H1 (cell line): ENCODE data around the gene WWC1. TPM values are rescaled to one million over a fixed set of nuclear protein-coding genes. Genes with fewer than 3 reads are reported as not detected.

Experiments
- CTCF ChIA-PET: fragments of 300-600 bp; sonication (Branson Sonifier 250); formaldehyde crosslinking; loops from one replicate; lab custom pipeline; 2021; ENCODE audit not compliant: partially characterized antibody; lab: Charles Lee
- POLR2A ChIA-PET: fragments of 300-600 bp; sonication (Branson Sonifier 250); formaldehyde crosslinking; loops from one replicate; lab custom pipeline; 2021; ENCODE audit warnings: inconsistent platforms; ENCODE audit not compliant: partially characterized antibody; lab: Charles Lee
- DNase-seq, 2 experiments: peaks; one replicate each; pipeline versions ENCODE4 v3.0.0 to v3.0.0-alpha.2; 2010 to 2022; ENCODE audit warnings: low spot score in 2 of 2, low read depth in 1 of 2, mixed read lengths in 1 of 2
- FAIRE-seq: peaks from 2 replicates; lab custom pipeline; 2011; peaks lifted over from hg19 to GRCh38; lab: Jason Lieb, UNC
- H2AFZ ChIP-seq: 2 replicates; pipeline ENCODE4 v1.8.1; 2012; ENCODE audit warnings: low read length, inconsistent platforms
- H2AK5ac ChIP-seq: 2 replicates; pipeline ENCODE4 v1.6.1; 2013; ENCODE audit warnings: low read depth, low read length
- H2BK120ac ChIP-seq: replicated peaks from 2 replicates; pipeline ENCODE3; 2013; ENCODE audit warnings: low read depth, low read length, inconsistent platforms
- H2BK12ac ChIP-seq: 2 replicates; pipeline ENCODE4 v1.6.1; 2013; ENCODE audit warnings: low read depth, low read length
- H2BK15ac ChIP-seq: 2 replicates; pipeline ENCODE4 v1.6.1; 2013; ENCODE audit warnings: low read length
- H2BK20ac ChIP-seq: 2 replicates; pipeline ENCODE4 v1.6.1; 2013; ENCODE audit warnings: low read length
- H2BK5ac ChIP-seq: 2 replicates; pipeline ENCODE4 v1.6.1; 2013; ENCODE audit warnings: low read depth, low read length
- H3K14ac ChIP-seq: 2 replicates; pipeline ENCODE4 v1.6.1; 2013; ENCODE audit warnings: inconsistent platforms; ENCODE audit not compliant: insufficient read length
- H3K18ac ChIP-seq: 2 replicates; pipeline ENCODE4 v1.6.1; 2013; ENCODE audit warnings: low read length; ENCODE audit errors: extremely low read depth
- H3K23ac ChIP-seq: 2 replicates; pipeline ENCODE4 v1.6.1; 2013; ENCODE audit warnings: inconsistent platforms; ENCODE audit not compliant: insufficient read length
- H3K23me2 ChIP-seq: 2 replicates; pipeline ENCODE4 v1.6.1; 2013; ENCODE audit warnings: low read depth, low read length
- H3K27ac ChIP-seq: 2 replicates; pipeline ENCODE4 v1.6.1; 2011; ENCODE audit warnings: low read depth, low read length, inconsistent platforms
- H3K27me3 ChIP-seq, 4 experiments: replicated peaks in 1 of 4; 1 replicate in 1 of 4; 2 replicates in 3 of 4; pipeline versions ENCODE4 v1.6.1 to v1.8.1; 2011 to 2013; ENCODE audit warnings: low read length in 3 of 4, mild to moderate bottlenecking in 3 of 4, inconsistent platforms in 2 of 4, mixed read lengths in 2 of 4, moderate library complexity in 1 of 4; ENCODE audit not compliant: control insufficient read depth in 3 of 4, insufficient read depth in 3 of 4; ENCODE audit errors: extremely low read depth in 1 of 4
- H3K36me3 ChIP-seq, 4 experiments: 2 replicates each; pipeline versions ENCODE4 v1.6.1 to v1.8.1; 2011 to 2013; ENCODE audit warnings: mild to moderate bottlenecking in 4 of 4, low read length in 3 of 4, moderate library complexity in 2 of 4, control low read depth in 1 of 4, inconsistent platforms in 1 of 4; ENCODE audit not compliant: insufficient read depth in 4 of 4, control insufficient read depth in 2 of 4
- H3K4ac ChIP-seq: replicated peaks from 2 replicates; pipeline ENCODE3; 2013; ENCODE audit warnings: low read length, low read depth, mixed read lengths, inconsistent platforms; ENCODE audit not compliant: insufficient read length
- H3K4me1 ChIP-seq, 4 experiments: replicated peaks in 1 of 4; 1 replicate in 1 of 4; 2 replicates in 3 of 4; pipeline versions ENCODE4 v1.6.1 to v1.8.1; 2011 to 2013; ENCODE audit warnings: low read length in 3 of 4, inconsistent platforms in 2 of 4, mixed read lengths in 1 of 4; ENCODE audit not compliant: insufficient read depth in 4 of 4, control insufficient read depth in 3 of 4
- H3K4me2 ChIP-seq, 2 experiments: 2 replicates each; pipeline versions ENCODE4 v1.6.1 to v1.8.1; 2011 to 2013; ENCODE audit warnings: low read depth in 2 of 2, low read length in 2 of 2, control low read depth in 1 of 2, inconsistent platforms in 1 of 2, mild to moderate bottlenecking in 1 of 2; ENCODE audit not compliant: insufficient read depth in 1 of 2
- H3K4me3 ChIP-seq, 4 experiments: fragments of 200-600, 300-600 bp in 1 of 4; sonication (generic), shearing (Covaris generic), sonication (Bioruptor Twin) in 1 of 4; 2 replicates each; pipeline versions ENCODE4 v1.5.1 to v1.8.1; 2011 to 2016; ENCODE audit warnings: low read length in 4 of 4, low read depth in 3 of 4, control low read depth in 2 of 4, inconsistent platforms in 2 of 4, mild to moderate bottlenecking in 2 of 4, mixed read lengths in 1 of 4, moderate library complexity in 1 of 4; ENCODE audit not compliant: insufficient read depth in 2 of 4; ENCODE audit errors: extremely low read depth in 1 of 4
- H3K56ac ChIP-seq: replicated peaks from 2 replicates; pipeline ENCODE3; 2013; ENCODE audit warnings: low read depth, mild to moderate bottlenecking, mixed read lengths, low read length, inconsistent platforms; ENCODE audit not compliant: insufficient read length
- H3K79me1 ChIP-seq: 2 replicates; pipeline ENCODE4 v1.6.1; 2013; ENCODE audit warnings: low read depth, low read length, control low read depth
- H3K79me2 ChIP-seq, 2 experiments: 2 replicates each; pipeline versions ENCODE4 v1.6.1 to v1.8.1; 2012 to 2013; ENCODE audit warnings: low read length in 2 of 2, mild to moderate bottlenecking in 2 of 2, inconsistent platforms in 1 of 2; ENCODE audit not compliant: insufficient read depth in 2 of 2, control insufficient read depth in 1 of 2
- H3K9ac ChIP-seq, 4 experiments: replicated peaks in 1 of 4; 1 replicate in 1 of 4; 2 replicates in 3 of 4; pipeline versions ENCODE4 v1.6.1 to v1.8.1; 2011 to 2013; ENCODE audit warnings: low read depth in 3 of 4, low read length in 3 of 4, control low read depth in 2 of 4, mild to moderate bottlenecking in 2 of 4, moderate library complexity in 2 of 4, inconsistent platforms in 1 of 4; ENCODE audit errors: extremely low read depth in 1 of 4
- H3K9me3 ChIP-seq, 2 experiments: 2 replicates each; pipeline versions ENCODE4 v1.6.1 to v1.8.1; 2012 to 2013; ENCODE audit warnings: mild to moderate bottlenecking in 2 of 2, moderate library complexity in 2 of 2, control low read depth in 1 of 2, inconsistent platforms in 1 of 2, low read depth in 1 of 2, low read length in 1 of 2, mixed read lengths in 1 of 2; ENCODE audit not compliant: insufficient read depth in 2 of 2
- H4K20me1 ChIP-seq, 2 experiments: replicated peaks in 1 of 2; 2 replicates each; pipeline versions ENCODE3 to v1.8.1; 2011 to 2013; ENCODE audit warnings: inconsistent platforms in 2 of 2, low read length in 2 of 2, mild to moderate bottlenecking in 1 of 2; ENCODE audit not compliant: insufficient read depth in 2 of 2, control insufficient read depth in 1 of 2
- H4K5ac ChIP-seq: 2 replicates; pipeline ENCODE4 v1.6.1; 2013; ENCODE audit warnings: low read length, low read depth, mixed read lengths, inconsistent platforms; ENCODE audit not compliant: insufficient read length
- H4K8ac ChIP-seq: 2 replicates; pipeline ENCODE4 v1.8.0; 2013; ENCODE audit warnings: mild to moderate bottlenecking, moderate library complexity, low read length, inconsistent platforms; ENCODE audit not compliant: insufficient read depth; ENCODE audit errors: extremely low read depth
- H4K91ac ChIP-seq: replicated peaks from 2 replicates; pipeline ENCODE3; 2013; ENCODE audit warnings: low read length, mixed read lengths, inconsistent platforms; ENCODE audit not compliant: insufficient read length
- ASH2L ChIP-seq: fragments of 200-600, 300-600 bp; sonication (generic); IDR thresholded peaks from one replicate; pipeline ENCODE4 v1.7.1; 2017; ENCODE audit warnings: low read length
- CBX8 ChIP-seq: fragments of 300-800, 300-1000 bp; sonication (generic); IDR thresholded peaks from 2 replicates; pipeline ENCODE4 v1.7.1; 2016; ENCODE audit warnings: low read depth, low read length, borderline replicate concordance
- CREB1 ChIP-seq: IDR thresholded peaks from 2 replicates; pipeline ENCODE4 v1.6.1; 2012; ENCODE audit warnings: inconsistent platforms
- NANOG ChIP-seq: IDR thresholded peaks from 2 replicates; pipeline ENCODE4 v1.6.1; 2011; ENCODE audit warnings: low read length, low read depth, mild to moderate bottlenecking, inconsistent platforms; ENCODE audit not compliant: insufficient read depth, poor library complexity, severe bottlenecking
- RNF2 ChIP-seq: fragments of 200-900, 300-1000 bp; sonication (generic); IDR thresholded peaks from 2 replicates; pipeline ENCODE4 v1.7.1; 2016; ENCODE audit warnings: borderline replicate concordance, low read depth, mild to moderate bottlenecking, antibody characterized with exemption, low read length; ENCODE audit not compliant: poor library complexity, severe bottlenecking; ENCODE audit errors: missing control alignments
- SIRT6 ChIP-seq: IDR thresholded peaks from one replicate; pipeline ENCODE4 v1.7.1; 2012; ENCODE audit warnings: low read length, inconsistent platforms
- SP2 ChIP-seq: IDR thresholded peaks from 2 replicates; pipeline ENCODE4 v1.6.1; 2012; ENCODE audit warnings: mild to moderate bottlenecking, low read length, inconsistent platforms
- SRF ChIP-seq: IDR thresholded peaks from 2 replicates; pipeline ENCODE4 v1.6.1; 2011; ENCODE audit warnings: mild to moderate bottlenecking, low read depth, low read length, moderate library complexity
- TAF7 ChIP-seq: optimal IDR thresholded peaks from 2 replicates; pipeline ENCODE3; 2011; ENCODE audit warnings: low read depth, mild to moderate bottlenecking, inconsistent platforms, low read length, moderate library complexity, borderline replicate concordance
- TCF12 ChIP-seq: IDR thresholded peaks from 2 replicates; pipeline ENCODE4 v1.6.1; 2011; ENCODE audit warnings: low read depth, mild to moderate bottlenecking, low read length
- USF2 ChIP-seq: IDR thresholded peaks from 2 replicates; pipeline ENCODE4 v1.6.1; 2011; ENCODE audit warnings: low read length, improper control_type of control experiment
- WGBS, 2 experiments: shearing (Covaris generic) in 1 of 2; methylation state at CpG; one replicate each; pipeline versions ENCODE4 v1.1.6 to v1.1.7; 2013 to 2015; ENCODE audit warnings: low lambda C conversion rate in 2 of 2, mixed read lengths in 2 of 2, inconsistent platforms in 1 of 2, low coverage in 1 of 2, missing lambda C conversion rate in 1 of 2; ENCODE audit not compliant: insufficient replicate concordance in 2 of 2, insufficient coverage in 1 of 2, insufficient read length in 1 of 2; ENCODE audit errors: extremely low coverage in 1 of 2, missing lambda C conversion rate in 1 of 2; 5-methylcytosine and 5-hydroxymethylcytosine counted together
- polyA plus RNA-seq, 7 experiments: library from polyadenylated mRNA; depleted of rRNA in 3 of 7; stranded (reverse) in 5 of 7; unstranded in 2 of 7; fragments of >200 nt in 5 of 7; fragments of 200-250 nt in 2 of 7; gene quantifications; 1 replicate in 5 of 7; 2 replicates in 1 of 7; 4 replicates in 1 of 7; pipeline versions ENCODE4 v1.2.1 to v1.2.3, GENCODE V29; 2011 to 2013; ENCODE audit warnings: missing spikeins in 2 of 7, mixed read lengths in 2 of 7
- total RNA-seq: library from RNA; stranded (reverse); fragmentation: NEBNext Ultra II Directional; extraction: Animal tissue kit (Norgen Biotek cat#: 25700); gene quantifications from 2 replicates; pipeline ENCODE4 v1.2.1, GENCODE V29; 2021

The WWC1 gene
- total and polyA plus RNA-seq, 2 of the 8 experiments (the other 6 are each of a cell fraction or from before 2014, with no cell fraction given) = 16.4 to 41.1 TPM

GRCh38 chr5:168362097-168362885 is 70.8 kb downstream of the WWC1 start:
- H2BK120ac ChIP-seq = no peak overlapping the region
- ChIA-PET POLR2A (no interaction called here), CTCF (interaction anchor here (0.5 to 6.6 kb wide), 3 partner anchors 13 to 724 kb away, joined by 3 to 46 read pairs (median 7); no protein-coding TSS in a partner anchor)
- WGBS, 2 experiments = 81% methylated on average over 3 of the region's 3 CpGs; no CpG with 5 or more reads in 1 of the 2 experiments
- H3K79me2 ChIP-seq = peaks cover 0 to 49% of the 10 kb centered on the region in 2 experiments; a peak in 2 of 4 replicates
- H2BK15ac ChIP-seq = no peak overlapping the region
- H4K20me1 ChIP-seq = peaks cover 5% of the 10 kb centered on the region in 2 experiments
- no peak overlapping the region for H3K4ac ChIP-seq
- H3K79me1 ChIP-seq = peaks cover 11% of the 10 kb centered on the region; the same call in 1 of the 2 replicates
- no peak overlapping the region for H2BK20ac ChIP-seq
- H4K8ac ChIP-seq = no peak overlapping the region
- no peak overlapping the region for H3K56ac ChIP-seq
- no peak overlapping the region for H4K91ac ChIP-seq
- H2BK12ac ChIP-seq = no peak overlapping the region
- H4K5ac ChIP-seq = no peak overlapping the region
- no peak overlapping the region for H3K9ac ChIP-seq
- H3K18ac ChIP-seq = no peak overlapping the region
- H2AK5ac ChIP-seq = no peak overlapping the region
- no peak for DNase-seq
- no peaks in the 10 kb centered on the region for H3K9me3 ChIP-seq
- no peak overlapping the region for H3K14ac ChIP-seq
- FAIRE-seq = no peak
- H3K4me3 ChIP-seq = no peak overlapping the region
- H3K4me2 ChIP-seq = no peak overlapping the region
- H3K23ac ChIP-seq = no peak overlapping the region
- peaks cover 7 to 19% (median 14%) of the 10 kb centered on the region in 4 experiments for H3K4me1 ChIP-seq
- H3K36me3 ChIP-seq = no peaks in the 10 kb centered on the region
- H3K27me3 ChIP-seq = no peaks in the 10 kb centered on the region
- H3K23me2 ChIP-seq = no peaks in the 10 kb centered on the region
- no peak overlapping the region for H2AFZ ChIP-seq
- H2BK5ac ChIP-seq = no peak overlapping the region
- H3K27ac ChIP-seq = no peak overlapping the region
- TF ChIP-seq TAF7 (no peak), TCF12 (no peak), CBX8 (no peak), SP2 (no peak), SIRT6 (no peak), CREB1 (no peak), RNF2 (no peak), ASH2L (no peak), NANOG (no peak), USF2 (no peak), SRF (no peak)
